ENCODE measurements around the gene DDO.

DDO gene

GRCh38 chr6:110421749-110422443 is 6.5 kb upstream of the DDO start:
- DNase-seq (ENCODE audit: low read depth) = no peak

GRCh38 chr6:110419028-110419739 is 3.8 kb upstream of the DDO start:
- DNase-seq (ENCODE audit: low read depth) = no peak

GRCh38 chr6:110418594-110418993 is 3.2 kb upstream of the DDO start:
- DNase-seq (ENCODE audit: low read depth) = no peak

GRCh38 chr6:110414669-110415068 is 706 bp downstream of the DDO start:
- DNase-seq (ENCODE audit: low read depth) = no peak

- DNase-seq (ENCODE audit: low read depth) = no peak
Measured at GRCh38 chr6:110412360-110412759, 3.0 kb downstream of the DDO start.

- no peak for DNase-seq (ENCODE audit: low read depth)
Measured at GRCh38 chr6:110410511-110410910, 4.9 kb downstream of the DDO start.

- no peak for DNase-seq (ENCODE audit: low read depth)
Measured at GRCh38 chr6:110409794-110410193, 5.6 kb downstream of the DDO start.

- no peak for DNase-seq (ENCODE audit: low read depth)
Measured at GRCh38 chr6:110408901-110409300, 6.5 kb downstream of the DDO start.

- no peak for DNase-seq (ENCODE audit: low read depth)
Measured at GRCh38 chr6:110404607-110405006, 10.8 kb downstream of the DDO start.

GRCh38 chr6:110401585-110402176 is 13.7 kb downstream of the DDO start:
- DNase-seq (ENCODE audit: low read depth) = no peak

- DNase-seq (ENCODE audit: low read depth) = no peak
Measured at GRCh38 chr6:110400208-110400607, 15.2 kb downstream of the DDO start.

GRCh38 chr6:110399219-110400071 is 15.9 kb downstream of the DDO start:
- no peak for DNase-seq (ENCODE audit: low read depth)

- no peak for DNase-seq (ENCODE audit: low read depth)
Measured at GRCh38 chr6:110398778-110399177, 16.6 kb downstream of the DDO start.

GRCh38 chr6:110395221-110395620 is 20.2 kb downstream of the DDO start:
- no peak for DNase-seq (ENCODE audit: low read depth)

- DNase-seq (ENCODE audit: low read depth) = no peak
Measured at GRCh38 chr6:110394409-110394808, 21.0 kb downstream of the DDO start.

- no peak for DNase-seq (ENCODE audit: low read depth)
Measured at GRCh38 chr6:110392727-110393126, 22.6 kb downstream of the DDO start.

GRCh38 chr6:110390404-110390803 is 25.0 kb downstream of the DDO start:
- no peak for DNase-seq (ENCODE audit: low read depth)

- DNase-seq (ENCODE audit: low read depth) = no peak
Measured at GRCh38 chr6:110389689-110390382, 25.5 kb downstream of the DDO start.

- DNase-seq (ENCODE audit: low read depth) = no peak
Measured at GRCh38 chr6:110387986-110388385, 27.4 kb downstream of the DDO start.

GRCh38 chr6:110385458-110385863 is 29.9 kb downstream of the DDO start:
- DNase-seq (ENCODE audit: low read depth) = no peak

- no peak for DNase-seq (ENCODE audit: low read depth)
Measured at GRCh38 chr6:110378552-110378951, 36.8 kb downstream of the DDO start.

- DNase-seq (ENCODE audit: low read depth) = no peak
Measured at GRCh38 chr6:110369066-110369465, 46.3 kb downstream of the DDO start.

Measured in stimulated activated CD8-positive, alpha-beta memory T cell treated with anti-CD3 and anti-CD28 coated beads, Interleukin-15, amount 100 ng/mL, for 1 hour (primary cell).